Measurements from ENCODE around the gene SPATS2.

DNA sequence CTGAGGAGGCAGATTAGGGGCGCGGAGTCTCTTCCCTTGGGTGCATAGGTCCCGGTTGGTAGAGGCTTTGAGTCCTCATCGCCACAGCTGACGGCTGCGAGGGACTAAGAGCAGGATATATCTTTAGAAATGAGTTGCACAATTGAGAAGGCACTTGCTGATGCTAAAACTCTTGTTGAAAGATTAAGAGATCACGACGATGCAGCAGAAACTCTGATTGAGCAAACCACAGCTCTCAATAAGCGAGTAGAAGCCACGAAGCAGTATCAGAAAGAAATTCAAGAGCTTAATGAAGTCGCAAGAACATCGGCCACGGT, 22.1 kb downstream of the SPATS2 start:
- TF ChIP-seq FOXA1 (IDR thresholded peaks at IDR 0.05) (no peak), FOXM1 (IDR thresholded peaks at IDR 0.05; ENCODE audit: borderline replicate concordance) (no peak), SP1 (IDR thresholded peaks at IDR 0.05) (no peak), BHLHE40 (IDR thresholded peaks at IDR 0.05; ENCODE audit: borderline replicate concordance) (no peak), NFRKB (IDR thresholded peaks at IDR 0.05) (no peak), L3MBTL2 (conservative IDR thresholded peaks at IDR 0.05) (no peak), SUZ12 (IDR thresholded peaks at IDR 0.05) (no peak), TARDBP (IDR thresholded peaks at IDR 0.05) (no peak), CTBP1 (IDR thresholded peaks at IDR 0.05; ENCODE audit: borderline replicate concordance) (no peak), ARNT (IDR thresholded peaks at IDR 0.05) (no peak), ELF4 (IDR thresholded peaks at IDR 0.05) (no peak)
- TF ChIP-seq, protein P1, sequence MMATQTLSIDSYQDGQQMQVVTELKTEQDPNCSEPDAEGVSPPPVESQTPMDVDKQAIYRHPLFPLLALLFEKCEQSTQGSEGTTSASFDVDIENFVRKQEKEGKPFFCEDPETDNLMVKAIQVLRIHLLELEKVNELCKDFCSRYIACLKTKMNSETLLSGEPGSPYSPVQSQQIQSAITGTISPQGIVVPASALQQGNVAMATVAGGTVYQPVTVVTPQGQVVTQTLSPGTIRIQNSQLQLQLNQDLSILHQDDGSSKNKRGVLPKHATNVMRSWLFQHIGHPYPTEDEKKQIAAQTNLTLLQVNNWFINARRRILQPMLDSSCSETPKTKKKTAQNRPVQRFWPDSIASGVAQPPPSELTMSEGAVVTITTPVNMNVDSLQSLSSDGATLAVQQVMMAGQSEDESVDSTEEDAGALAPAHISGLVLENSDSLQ (IDR thresholded peaks at IDR 0.05), result no peak

Measured in HEK293T (cell line).